ENCODE measurements around the gene MYMK. TPM values are rescaled to one million over a fixed set of nuclear protein-coding genes. Genes with fewer than 3 reads are reported as not detected.

MYMK gene
- total RNA-seq, 2 donors from 2014 or later, result not detected

DNA sequence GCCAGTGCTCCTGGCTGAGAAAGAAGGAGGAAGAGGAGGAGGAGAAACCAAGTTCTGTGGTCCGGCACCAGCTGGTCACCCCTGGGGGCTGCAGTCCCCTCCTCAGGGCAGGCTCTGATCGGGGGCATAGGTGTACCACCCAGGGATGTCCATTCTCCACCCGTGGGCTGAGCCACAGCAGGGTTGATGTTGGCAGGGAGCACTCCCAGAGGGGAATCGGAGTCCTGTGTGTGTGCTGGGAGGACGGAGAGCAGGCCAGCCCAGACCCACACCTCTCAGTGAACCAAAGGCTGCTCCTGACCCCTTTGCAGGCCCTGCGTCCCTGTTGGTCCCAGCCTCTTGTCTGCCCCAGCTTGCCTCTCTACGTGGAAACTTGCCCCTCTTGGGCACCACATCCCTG, 5.1 kb upstream of the MYMK start:
- H3K4me1 ChIP-seq, result peaks cover 48% of the 10 kb centered on the region
- ATAC-seq (no peak), DNase-seq (no peak)
- H3K36me3 ChIP-seq (replicated peaks in 1 of 2; ENCODE audit: insufficient read depth in 1 of 2, low read depth in 2 of 2), result no peaks in the 10 kb centered on the region
- no peak overlapping the region for H3K27ac ChIP-seq
- WGBS, 2 donors, result 75 to 96% methylated on average over 6 to 7 of the region's 7 CpGs
- no peak for TF ChIP-seq POLR2A (IDR thresholded peaks at IDR 0.05)
- TF ChIP-seq, protein P1, sequence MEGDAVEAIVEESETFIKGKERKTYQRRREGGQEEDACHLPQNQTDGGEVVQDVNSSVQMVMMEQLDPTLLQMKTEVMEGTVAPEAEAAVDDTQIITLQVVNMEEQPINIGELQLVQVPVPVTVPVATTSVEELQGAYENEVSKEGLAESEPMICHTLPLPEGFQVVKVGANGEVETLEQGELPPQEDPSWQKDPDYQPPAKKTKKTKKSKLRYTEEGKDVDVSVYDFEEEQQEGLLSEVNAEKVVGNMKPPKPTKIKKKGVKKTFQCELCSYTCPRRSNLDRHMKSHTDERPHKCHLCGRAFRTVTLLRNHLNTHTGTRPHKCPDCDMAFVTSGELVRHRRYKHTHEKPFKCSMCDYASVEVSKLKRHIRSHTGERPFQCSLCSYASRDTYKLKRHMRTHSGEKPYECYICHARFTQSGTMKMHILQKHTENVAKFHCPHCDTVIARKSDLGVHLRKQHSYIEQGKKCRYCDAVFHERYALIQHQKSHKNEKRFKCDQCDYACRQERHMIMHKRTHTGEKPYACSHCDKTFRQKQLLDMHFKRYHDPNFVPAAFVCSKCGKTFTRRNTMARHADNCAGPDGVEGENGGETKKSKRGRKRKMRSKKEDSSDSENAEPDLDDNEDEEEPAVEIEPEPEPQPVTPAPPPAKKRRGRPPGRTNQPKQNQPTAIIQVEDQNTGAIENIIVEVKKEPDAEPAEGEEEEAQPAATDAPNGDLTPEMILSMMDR (IDR thresholded peaks at IDR 0.05), result no peak
- H3K4me3 ChIP-seq, result no peak overlapping the region
- no peaks in the 10 kb centered on the region for H3K27me3 ChIP-seq
- intact Hi-C loops (cut with DNase I), result loop anchor here (10.0 kb wide), 1 partner anchor 475 kb away; no protein-coding TSS in a partner anchor
- H3K9me3 ChIP-seq, result no peaks in the 10 kb centered on the region

DNA sequence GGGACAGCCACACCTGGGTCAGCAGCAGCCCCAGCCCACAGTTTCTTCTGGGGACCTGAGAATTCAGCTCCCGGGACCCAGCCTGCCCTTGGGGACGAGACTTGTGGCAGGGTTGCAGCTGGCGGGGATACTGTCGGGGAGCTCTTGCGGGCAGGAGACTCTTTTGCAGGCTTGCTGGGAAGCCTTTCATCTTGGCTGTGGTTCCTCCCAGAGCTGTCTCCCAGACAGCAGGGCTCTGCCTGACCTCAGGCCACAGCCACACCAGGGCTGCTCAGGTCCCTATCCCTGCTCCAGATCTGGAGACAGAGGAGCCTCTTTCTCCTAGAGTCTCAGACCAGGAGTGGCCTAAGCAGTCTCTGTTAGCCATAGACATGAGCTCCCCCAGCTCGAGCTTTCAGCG, 4.7 kb upstream of the MYMK start:
- Histone ChIP-seq H3K36me3 (replicated peaks in 1 of 2; ENCODE audit: insufficient read depth in 1 of 2, low read depth in 2 of 2) (no peaks in the 10 kb centered on the region), H3K27me3 (no peaks in the 10 kb centered on the region), H3K4me1 (peaks cover 43% of the 10 kb centered on the region), H3K27ac (no peak overlapping the region), H3K4me3 (no peak overlapping the region), H3K9me3 (no peaks in the 10 kb centered on the region)
- DNase-seq, result no peak
- no peak for ATAC-seq
- intact Hi-C loops (cut with DNase I), result no loop called here
- 82 to 83% methylated on average over 6 of the region's 7 CpGs for WGBS, 2 donors
- no peak for TF ChIP-seq POLR2A (IDR thresholded peaks at IDR 0.05)
- TF ChIP-seq, protein P1 (IDR thresholded peaks at IDR 0.05), result no peak

DNA sequence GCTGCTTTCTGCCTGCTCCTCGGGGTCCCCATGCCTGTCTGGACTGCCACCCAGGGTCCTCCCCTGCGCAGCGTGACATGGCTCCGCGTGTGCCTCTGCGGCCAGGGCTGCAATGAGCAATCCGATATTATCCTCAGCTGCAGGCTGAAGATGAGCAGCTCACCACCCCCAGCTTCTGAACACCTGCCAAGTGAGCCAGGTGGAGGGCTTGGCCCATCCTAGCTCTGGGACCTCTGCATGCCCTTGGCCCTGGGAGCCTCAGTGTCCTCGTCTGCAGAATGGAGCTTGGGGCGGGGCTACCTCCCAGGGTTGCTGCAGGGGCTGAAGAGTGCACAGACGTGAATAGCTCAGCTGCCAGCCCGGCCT, 4.1 kb upstream of the MYMK start:
- H3K4me1 ChIP-seq, result peaks cover 37% of the 10 kb centered on the region
- H3K4me3 ChIP-seq, result no peak overlapping the region
- H3K27me3 ChIP-seq, result no peaks in the 10 kb centered on the region
- intact Hi-C loops (cut with DNase I), result no loop called here
- DNase-seq (no peak), ATAC-seq (no peak)
- H3K36me3 ChIP-seq (replicated peaks in 1 of 2; ENCODE audit: insufficient read depth in 1 of 2, low read depth in 2 of 2), result no peaks in the 10 kb centered on the region
- 74 to 95% methylated on average over 4 to 11 of the region's 11 CpGs for WGBS, 2 donors
- H3K9me3 ChIP-seq, result no peaks in the 10 kb centered on the region
- TF ChIP-seq, protein P1 (IDR thresholded peaks at IDR 0.05), result no peak
- no peak for TF ChIP-seq POLR2A (IDR thresholded peaks at IDR 0.05)
- H3K27ac ChIP-seq, result no peak overlapping the region

DNA sequence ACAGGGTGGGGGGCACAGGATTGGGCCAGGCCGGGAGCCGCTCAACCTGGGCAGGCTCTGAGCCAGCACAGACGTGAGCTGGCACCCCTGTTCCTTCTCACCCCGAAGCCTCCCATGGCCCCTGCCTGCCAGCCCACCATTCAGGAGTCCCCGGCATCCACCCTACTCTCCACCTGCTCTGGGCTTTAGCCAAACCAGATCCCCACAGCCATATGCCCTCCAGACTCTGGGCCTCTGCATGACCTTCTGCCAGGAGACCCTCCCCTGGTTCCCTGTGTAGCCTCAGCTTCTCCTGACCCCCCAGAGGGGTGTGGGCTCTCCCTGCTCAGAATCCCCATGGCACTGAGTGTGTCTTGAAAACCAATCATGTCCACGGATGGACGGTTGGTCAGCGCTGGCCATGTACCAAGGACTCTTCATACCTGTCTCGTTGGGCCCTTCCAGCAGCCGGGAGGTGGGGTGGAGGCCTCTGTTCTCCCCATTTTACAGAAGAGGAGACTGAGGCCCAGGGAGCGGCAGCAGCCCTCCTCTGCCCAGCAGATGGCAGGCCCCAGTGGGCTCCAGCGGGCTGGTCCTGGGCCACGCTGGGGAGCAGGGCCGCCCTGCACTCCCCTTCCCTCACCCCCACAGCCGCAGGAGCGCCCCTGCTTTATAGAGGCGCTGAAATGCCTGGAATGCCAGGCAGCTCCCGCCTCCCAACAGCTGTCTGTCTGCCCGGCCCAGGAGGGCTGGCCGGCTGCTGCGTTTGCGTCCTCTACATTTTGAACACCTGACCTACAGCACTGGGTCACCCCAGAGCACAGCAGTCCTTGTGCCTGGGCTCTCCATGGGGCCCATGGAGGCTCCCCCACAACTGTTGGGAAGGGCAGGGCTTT, 3.5 kb upstream of the MYMK start:
- ATAC-seq, result no peak
- intact Hi-C loops (cut with DNase I), result no loop called here
- peaks cover 31% of the 10 kb centered on the region for H3K4me1 ChIP-seq
- no peaks in the 10 kb centered on the region for H3K9me3 ChIP-seq
- H3K27me3 ChIP-seq, result no peaks in the 10 kb centered on the region
- peak overlapping the region in 3 of 4 donors; percentile 38 to 45 (median 42) for H3K27ac ChIP-seq
- no peak overlapping the region for H3K4me3 ChIP-seq
- 61 to 66% methylated on average over 12 to 19 of the region's 22 CpGs for WGBS, 2 donors
- TF ChIP-seq POLR2A (IDR thresholded peaks at IDR 0.05), result no peak
- TF ChIP-seq, protein P1 (IDR thresholded peaks at IDR 0.05), result no peak
- DNase-seq, result peak in 1 of 4 donors; percentile 28
- no peaks in the 10 kb centered on the region for H3K36me3 ChIP-seq (replicated peaks in 1 of 2; ENCODE audit: insufficient read depth in 1 of 2, low read depth in 2 of 2)
